GM18868 (cell line): ENCODE measurements around the gene LRRC46.

Experiments used
- ATAC-seq: cut with Tn5 transposase; IDR thresholded peaks from one replicate; pipeline ENCODE4 v1.9.1; 2021; ENCODE audit warnings: mild to moderate bottlenecking, moderate library complexity; ENCODE audit not compliant: unreplicated experiment

Gene LRRC46

DNA sequence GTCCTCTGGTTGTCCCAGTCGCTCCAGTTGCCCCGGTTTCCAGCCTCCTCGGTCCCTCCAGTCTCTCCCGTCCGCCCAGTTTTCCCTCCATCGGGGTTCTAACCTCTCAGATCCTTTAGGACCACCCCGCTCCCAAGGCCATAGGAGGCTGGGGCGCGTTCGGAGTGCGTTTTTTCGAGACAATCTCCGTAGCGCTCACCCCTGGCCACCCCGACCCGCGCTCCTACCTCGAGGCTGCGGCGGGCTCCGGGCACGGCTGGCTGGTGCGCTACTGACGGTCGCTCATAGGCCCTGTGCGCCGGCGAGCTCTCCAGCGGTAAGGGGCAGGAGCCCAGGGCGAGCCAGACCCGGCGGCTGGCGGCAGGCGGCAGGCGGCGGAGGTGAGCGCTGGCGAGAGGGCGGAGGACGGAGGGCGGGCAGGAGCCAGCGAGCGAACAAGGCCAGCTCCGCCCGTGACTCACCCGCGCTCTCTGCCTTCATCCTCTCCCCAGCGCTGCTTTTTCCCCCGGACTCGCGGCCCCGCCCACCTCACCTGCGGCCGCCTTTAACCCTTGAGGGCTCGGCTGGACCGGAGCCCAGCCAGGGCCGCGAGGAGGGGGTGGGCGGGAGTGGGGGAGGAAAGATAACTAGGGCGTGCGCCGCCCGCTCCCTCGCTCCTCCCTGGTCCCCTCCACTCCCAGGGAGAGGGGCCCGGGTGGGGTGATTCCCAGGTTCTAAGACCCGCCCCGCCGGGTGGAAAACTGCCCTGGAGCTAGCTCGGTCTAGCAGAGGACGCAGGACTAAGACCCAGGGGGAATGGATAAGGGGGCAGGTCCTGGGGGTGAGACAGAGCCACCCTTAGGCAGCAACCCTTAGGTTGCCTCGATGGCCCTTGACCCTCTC, 19.5 kb downstream of the LRRC46 start, which contains the start of gene SP6:
Gene SP6 (minus strand): TSS at position 472 of the 882 bp plus-strand sequence. CDS start 2,734 bp downstream, outside the sequence.
- no peak for ATAC-seq

DNA sequence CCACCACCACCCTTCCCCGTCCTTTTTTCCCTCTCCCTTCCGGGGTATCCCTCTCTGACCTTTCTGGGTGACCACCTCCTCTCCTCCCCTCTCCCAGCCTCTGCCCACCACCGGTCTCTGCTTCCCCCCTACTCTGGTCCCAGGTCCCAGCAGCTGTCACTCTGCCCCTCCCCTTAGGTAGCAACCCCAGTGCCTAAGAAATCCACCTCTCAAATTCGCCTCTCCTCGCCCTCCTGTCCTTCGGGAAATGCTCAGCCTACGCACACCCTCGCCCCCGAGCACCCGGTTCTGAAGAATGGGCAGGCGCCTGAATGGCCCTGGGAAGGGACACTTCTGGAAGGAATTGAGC, 20.3 kb downstream of the LRRC46 start:
- ATAC-seq = no peak

DNA sequence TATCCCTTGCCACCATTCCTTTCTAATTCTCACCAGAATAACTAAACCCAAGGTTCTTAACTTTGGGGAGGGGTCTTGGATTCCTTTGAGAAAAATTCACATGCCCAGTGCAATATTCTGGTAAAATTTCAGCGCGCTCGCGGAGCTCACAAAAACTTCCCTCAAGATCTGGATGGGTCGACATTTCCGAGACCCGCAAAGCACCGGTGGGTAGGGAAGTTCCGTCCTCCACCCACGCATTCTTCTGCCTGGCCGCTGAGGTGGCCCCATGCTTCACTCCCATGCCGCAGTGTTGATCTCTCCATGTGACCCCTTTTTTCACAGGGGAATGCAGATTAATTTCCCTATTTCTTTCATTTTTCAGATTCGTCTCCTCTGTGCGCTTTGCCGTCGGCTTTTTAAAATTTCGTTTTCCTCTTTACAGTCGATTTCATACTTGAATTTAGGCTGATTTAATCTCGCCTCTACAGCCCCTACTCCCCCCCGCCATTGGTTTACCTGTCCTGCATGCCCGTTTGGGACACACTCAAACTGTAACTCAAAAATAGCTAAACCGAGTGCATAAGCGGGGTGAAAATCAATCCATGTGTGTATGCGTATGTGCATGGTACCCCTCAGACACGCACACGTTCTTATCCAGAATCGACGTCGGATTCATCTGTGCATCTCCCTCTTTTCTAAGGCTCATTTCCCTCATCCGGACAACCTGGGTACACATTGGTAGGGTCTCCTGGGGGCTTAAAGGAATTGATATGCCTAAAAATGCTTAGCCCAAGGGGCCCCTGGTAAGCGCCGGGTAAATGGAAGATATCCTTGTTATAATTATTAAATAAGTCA, 20.9 kb downstream of the LRRC46 start:
- ATAC-seq = no peak

DNA sequence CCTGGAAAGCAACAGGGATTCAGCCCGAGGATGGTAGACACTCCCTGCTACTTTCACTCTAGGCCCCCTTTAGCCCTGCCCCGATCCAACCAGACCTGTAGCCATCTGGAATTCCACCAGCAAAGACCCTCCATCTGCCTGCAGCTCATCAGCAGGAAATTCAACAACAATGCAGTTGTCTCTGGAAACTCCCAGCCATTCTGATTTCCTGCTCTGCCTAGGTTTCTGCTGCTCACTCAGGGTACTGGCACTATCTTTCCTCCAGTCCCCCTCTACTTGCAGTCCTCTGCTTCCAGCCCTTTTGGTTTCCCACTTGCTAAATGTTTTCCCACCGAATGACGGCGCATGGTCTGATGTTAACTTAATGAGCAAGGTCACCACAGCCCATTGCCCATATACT, 22.1 kb downstream of the LRRC46 start:
- no peak for ATAC-seq

DNA sequence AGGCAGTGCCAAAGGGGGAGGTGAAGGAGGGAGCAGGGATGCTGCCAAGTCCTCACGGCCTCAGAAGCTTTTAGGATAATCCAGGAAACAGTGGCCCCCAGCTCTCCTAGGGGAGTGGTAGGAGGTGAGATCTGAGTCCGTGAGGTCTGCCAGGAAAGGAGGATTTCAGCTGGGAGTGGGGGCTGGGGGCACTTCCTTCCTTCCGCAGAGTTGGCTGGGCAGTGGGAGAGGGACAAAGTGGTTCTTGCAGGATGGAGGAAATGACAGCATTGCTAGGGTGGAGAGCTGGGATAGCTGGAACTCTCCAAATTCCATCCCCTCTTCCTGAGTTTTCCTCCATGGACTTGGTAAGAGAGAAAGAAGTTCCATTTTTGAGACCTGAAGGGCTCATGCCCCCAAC, 24.3 kb downstream of the LRRC46 start:
- no peak for ATAC-seq

DNA sequence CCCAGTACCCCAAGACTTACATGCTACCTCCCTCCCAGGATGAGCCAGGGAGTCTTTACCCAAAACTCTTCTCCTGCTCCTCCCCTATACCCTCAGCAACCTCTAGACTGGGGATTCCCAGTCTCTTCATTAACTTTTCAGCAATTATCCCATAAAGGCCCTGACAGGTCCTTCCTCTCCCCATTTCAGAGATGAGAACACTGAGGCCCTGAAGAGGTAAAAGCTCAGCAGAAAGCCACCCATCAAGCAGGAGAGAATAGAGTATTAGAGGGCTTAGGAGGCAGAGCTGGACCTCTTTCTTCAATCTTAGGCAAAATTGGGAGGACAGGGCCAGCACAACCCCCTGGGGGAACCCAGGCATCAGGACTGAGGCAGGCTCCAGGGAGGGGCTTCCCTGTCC, 25.4 kb downstream of the LRRC46 start:
- ATAC-seq = no peak

DNA sequence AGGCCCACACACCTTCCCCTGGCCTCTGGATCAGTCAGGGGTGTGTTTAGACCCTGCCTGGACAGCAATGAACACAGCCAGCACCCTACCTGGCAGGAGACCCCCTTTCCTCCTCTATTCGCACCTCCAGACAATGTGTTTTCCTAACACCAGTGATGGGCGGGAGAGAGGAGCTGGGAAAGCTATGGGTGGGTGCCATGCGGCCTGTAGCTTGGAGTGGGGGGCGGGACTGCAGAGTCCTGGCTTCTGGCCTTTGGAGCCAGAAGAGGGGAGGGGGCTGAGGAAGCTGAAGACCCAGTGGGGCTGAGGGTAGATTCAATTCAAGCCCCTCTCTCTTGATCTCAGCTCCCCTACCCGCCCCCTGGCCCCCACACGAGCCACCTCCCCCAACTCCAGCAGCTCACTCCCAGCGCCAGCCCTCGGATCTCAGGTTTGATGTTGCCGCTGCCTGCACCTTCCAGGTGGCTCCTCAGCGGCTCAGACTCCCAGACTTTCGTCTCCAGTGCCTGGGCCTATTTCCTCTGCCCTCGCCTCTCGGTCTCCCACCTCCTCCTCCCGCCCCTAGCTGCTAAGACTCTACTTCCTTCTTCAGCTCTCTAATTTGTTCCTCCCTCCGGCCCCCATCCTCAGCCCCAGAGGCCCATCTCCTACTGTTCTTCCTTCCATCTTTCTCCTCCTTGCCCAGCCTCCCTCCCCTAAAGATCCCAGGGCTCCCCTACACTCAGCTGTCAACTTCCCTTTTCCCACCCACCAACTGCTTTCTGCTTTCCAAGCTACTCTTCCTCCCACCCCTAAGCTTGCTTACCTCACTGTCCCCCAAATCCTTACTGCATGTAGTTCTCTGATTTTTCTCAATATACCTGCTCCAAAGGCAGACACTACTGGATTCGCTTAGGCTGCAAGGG, 26.3 kb downstream of the LRRC46 start:
- no peak for ATAC-seq

DNA sequence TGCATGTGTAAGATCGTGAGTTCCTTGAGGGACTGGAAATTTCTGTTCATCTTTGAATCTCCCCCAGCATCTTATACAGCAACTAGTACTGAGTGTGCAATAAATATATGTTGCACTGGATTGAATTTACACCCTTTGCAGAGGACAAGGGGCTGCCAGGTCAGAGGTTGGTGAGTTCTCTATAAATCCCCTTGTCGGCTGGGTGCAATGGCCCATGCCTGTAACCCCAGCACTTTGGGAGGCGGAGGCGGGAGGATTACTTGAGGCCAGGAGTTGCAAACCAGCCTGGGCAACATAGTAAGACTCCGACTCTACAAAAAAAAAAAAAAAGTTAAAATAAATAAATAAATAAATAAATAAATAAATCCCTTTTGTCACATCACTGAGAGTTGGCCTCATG, 28.9 kb downstream of the LRRC46 start:
- no peak for ATAC-seq

DNA sequence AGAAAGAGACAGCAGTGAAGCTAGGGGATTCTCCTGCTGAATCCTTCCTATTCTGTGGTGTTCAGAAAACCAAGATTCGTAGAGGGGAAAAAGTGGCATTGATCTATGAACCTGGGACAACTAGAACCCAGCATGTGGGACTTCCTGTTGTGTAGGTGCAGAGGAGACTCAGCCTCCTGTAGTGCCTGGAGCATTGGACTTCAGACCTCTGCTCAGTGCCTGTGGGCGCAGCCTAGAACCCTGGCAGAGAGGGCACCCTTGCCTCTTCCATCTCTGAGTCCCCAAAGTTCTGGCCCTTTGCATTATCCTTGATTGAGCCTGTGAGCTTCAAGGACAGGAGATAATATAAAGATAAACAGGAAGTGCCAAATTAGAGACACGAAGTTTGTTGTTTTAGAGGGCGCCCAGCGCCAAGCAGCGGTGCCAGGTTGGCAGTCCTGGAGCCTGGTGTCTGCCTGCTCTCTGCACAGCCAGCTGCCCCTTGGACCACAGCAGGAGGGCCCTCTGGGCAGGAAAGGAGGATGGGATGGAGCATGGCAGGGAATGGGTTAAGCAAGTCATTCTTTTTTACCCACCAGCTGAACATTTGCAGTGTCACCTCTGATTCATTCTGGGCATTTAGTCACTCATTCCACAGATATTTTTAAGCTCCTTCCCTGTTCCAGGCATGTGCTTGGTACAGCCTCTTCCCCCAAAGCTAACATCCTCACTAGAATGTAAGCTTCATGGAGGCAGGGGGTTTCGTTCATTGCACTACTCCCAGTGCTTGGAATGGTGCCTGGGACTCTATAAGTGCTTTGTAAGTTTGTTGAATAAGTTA, 31.4 kb downstream of the LRRC46 start:
- ATAC-seq = no peak

DNA sequence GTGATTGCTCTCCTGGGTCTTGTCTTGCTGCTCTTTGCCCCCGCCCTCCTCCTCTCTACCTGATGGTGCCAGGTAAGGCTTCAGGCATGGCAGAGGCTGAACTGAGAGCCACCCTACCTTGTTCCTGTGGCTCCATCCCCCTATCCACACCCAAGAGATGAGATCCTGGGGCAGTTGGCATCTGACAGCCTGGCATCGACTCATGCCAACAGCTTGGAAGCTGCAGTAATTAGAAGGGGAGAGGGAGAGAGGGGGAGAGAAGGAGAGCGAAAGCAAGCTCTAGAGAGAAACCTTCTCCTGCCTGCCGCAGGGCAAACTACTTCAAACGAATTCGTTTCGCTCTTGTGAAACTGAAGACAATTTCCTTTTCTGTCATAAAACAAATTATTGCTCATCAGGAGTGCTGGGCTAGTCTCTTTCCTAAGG, 33.3 kb downstream of the LRRC46 start:
- no peak for ATAC-seq

DNA sequence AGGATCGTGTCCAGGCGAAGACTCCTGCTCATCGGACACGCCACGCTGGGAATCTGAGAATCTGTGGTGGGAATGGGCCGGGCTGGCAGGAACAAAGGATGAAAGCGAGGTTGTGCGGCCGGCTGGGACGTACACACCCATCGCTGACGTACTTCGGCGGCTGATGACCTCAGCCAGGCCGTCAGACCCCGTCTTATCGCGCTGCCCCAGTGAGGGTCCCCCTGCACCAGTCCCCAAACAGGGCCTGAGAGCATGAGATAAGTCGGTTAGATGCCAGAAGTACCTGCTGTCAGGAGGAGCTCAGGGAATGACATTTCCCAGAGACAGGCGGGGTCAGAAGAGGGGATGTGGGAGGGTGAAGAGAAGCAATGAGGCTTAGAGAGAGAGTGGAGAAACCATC, 35.5 kb downstream of the LRRC46 start:
- no peak for ATAC-seq

DNA sequence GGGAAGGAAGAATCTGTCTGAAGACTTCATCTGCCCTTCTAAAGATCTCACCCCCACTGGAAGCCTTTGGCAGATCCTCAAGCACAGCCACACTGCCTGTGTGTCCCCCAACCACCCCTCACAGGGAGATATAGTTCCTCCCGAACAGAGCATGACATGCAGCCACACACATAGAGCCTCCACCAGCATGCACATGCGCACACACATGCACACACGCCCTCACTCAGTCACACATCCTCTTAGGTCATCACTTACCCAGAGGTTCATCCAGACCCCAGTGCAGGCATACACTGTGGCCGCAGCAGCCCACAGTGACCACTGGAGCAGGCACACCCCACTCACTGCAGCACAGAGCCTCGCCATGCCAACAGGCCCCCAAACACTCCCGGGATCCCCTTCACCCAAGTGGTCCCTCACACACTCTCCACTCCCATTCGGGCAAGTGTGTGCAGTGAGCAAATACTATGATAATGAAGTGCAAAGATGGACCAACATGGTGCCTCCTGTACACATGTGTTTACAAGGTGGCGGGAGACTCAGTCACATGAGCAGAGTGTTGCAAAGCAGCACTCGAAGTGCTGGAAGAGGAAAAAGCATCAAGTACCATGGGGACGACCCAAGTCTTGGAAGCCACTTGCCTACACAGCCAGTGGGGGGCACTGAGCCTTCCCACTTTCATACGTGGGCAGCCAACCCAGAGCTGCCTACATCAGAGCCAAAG, 36.5 kb downstream of the LRRC46 start:
- no peak for ATAC-seq

DNA sequence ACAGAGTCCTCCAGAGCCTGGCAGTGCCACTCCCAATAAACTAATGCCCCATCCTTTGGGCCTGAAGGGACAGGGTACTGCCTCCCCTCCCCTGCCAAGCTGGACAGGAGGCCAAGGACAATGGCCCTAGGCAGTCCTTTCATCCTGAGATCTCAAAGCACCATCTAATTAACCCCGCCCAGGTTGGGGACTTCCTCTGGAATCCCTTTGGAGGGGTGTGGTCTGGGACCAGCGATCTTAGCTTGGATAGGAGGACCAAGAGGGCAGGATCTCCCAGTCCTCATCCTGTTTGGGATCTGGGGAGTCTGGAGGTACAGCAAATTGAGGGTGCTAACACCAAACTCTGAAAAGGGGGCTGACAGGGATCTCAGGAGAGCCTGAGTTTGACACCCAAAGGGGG, 37.6 kb downstream of the LRRC46 start:
- ATAC-seq = no peak

DNA sequence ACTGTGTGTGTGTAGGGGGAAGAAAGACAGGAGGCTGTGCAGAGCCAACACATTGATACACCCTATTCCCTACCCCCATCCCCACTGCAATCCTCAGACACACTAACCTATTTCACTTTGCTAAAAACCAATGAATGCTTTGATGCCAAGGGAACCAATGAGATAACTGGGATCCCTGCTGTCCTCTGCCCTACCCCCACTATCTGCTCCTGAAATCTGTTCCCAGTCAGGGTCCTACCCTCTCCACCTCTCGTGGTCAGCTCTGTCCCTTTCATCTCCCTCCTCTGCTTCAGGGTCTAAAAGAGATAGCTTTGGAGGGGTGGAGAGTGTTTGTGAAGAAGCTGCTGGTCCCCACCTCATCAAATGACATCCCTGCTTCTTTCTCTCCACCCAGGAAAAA, 38.6 kb downstream of the LRRC46 start:
- ATAC-seq = no peak

DNA sequence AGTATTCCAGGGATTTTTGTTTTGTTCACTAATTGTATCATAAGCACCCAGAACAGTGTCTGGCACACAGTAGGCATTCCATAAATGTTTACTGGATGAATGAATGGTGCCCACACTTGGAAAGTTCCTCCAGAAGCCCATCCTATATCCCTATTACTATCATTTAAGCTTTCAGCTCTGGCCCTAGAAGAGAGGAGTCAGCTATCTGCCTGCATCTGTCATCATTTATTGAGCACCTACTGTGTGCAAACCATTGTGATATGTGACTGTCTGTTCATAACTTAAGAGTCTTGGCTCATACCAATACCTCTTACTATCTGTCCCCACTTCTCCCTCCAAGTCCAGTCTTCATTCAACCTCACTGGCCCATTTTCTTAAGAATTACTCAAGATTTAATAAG, 39.6 kb downstream of the LRRC46 start:
- no peak for ATAC-seq

DNA sequence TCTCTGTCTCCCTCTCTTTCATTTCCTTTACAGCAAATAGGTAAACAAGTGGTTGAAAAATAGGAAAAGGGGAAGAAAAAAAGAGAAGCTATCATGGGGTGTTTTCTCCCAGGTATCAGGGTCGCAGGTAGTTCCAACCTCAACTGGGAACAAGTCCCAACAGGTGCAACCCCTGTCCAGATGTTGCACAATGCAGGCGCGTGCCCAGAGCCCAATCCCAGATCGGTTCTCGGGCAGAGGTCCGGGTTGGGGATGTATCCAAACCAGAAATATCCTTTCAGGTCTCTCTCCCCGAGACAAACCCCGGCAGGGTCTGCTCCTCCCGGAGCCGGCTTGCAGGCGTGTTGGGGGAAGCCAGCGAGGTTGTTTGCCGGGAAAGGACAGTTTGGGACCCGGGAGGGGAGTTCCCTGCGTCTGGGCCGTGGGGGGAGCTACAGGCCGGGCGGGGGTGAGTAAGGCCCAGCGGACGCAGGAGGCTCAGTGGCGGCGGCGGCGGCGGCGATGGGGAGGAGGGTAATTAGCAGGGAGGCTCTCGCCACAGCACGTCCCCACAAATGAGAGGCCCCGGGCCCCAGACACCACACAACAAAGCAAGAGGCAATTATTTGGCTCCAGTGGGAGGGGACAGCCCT, 40.7 kb downstream of the LRRC46 start:
- ATAC-seq = no peak

DNA sequence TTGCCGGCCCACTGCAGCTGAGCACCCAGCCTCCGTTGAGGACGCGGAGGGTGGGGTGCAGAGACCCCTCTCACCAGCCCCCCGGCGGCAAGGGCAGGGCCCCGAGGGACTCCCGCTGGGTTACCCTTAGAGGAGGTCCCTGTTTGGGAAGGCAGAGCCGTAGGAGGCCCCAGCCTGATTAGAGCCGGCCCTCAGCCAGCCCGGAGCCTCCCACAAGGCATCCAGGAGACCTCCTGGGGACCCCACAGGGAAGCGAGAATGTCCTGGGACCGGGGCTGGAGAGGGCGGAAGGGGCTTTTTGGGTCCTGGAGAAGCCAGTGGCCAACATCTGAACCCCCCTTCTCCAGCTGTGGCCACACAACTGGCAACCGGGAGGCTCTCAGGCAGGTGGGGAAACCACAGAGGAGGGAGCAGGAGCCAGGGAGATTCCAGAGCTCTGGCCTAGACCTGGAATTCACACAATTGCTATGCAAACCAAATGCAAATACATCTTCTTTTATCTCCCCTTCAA, 41.2 kb downstream of the LRRC46 start:
- ATAC-seq = no peak

DNA sequence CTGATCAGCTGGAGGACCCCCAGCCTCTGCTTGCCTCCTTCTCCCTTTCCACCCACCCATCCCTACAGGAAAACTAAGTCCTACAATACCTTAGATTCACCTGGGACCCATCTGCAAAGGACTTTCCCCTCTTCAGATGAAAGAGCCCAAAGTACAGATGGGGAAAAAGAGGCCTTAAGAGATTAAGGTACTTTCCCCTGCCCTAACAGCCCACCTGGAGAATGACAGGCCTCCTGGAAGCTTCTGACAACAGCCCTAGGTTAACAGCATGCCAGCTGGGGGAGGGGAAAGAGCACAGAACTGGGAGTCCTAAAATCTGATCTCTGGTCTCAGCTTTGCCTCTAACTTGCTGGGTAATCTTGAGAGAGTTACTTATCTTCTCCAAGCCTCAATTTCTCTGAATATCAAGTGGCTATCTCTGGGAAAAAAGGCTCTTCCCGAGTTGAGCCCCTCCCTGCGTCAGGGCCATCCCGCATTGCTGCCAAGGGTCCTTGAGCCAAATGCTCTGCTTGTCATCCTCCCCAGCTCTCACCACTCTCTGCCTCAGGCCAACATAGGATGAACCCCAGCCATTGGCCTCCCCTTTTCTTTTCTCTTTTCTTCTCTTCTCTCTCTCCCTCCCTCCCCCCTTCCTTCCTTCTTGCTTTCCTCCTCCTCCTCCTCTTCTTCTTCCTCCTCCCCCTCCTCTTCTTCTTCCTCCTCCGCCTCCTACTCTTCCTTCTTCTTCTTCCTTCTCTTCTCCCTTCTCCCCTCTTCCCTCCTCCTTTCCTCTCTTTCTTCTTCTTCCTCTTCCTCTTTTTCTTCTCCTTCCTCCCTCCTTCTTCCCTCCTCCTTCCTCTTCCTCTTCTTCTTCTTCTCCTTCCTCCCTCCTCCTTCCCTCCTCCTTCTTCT, 42.0 kb downstream of the LRRC46 start:
- ATAC-seq = no peak
